ENCODE data around the gene CA5B.
"Not testable (repeated sequence)": the region's sequence is repeated elsewhere in the genome, so short reads cannot be mapped to it uniquely, and the experiment has no call there.

CA5B gene, protein sequence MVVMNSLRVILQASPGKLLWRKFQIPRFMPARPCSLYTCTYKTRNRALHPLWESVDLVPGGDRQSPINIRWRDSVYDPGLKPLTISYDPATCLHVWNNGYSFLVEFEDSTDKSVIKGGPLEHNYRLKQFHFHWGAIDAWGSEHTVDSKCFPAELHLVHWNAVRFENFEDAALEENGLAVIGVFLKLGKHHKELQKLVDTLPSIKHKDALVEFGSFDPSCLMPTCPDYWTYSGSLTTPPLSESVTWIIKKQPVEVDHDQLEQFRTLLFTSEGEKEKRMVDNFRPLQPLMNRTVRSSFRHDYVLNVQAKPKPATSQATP

DNA sequence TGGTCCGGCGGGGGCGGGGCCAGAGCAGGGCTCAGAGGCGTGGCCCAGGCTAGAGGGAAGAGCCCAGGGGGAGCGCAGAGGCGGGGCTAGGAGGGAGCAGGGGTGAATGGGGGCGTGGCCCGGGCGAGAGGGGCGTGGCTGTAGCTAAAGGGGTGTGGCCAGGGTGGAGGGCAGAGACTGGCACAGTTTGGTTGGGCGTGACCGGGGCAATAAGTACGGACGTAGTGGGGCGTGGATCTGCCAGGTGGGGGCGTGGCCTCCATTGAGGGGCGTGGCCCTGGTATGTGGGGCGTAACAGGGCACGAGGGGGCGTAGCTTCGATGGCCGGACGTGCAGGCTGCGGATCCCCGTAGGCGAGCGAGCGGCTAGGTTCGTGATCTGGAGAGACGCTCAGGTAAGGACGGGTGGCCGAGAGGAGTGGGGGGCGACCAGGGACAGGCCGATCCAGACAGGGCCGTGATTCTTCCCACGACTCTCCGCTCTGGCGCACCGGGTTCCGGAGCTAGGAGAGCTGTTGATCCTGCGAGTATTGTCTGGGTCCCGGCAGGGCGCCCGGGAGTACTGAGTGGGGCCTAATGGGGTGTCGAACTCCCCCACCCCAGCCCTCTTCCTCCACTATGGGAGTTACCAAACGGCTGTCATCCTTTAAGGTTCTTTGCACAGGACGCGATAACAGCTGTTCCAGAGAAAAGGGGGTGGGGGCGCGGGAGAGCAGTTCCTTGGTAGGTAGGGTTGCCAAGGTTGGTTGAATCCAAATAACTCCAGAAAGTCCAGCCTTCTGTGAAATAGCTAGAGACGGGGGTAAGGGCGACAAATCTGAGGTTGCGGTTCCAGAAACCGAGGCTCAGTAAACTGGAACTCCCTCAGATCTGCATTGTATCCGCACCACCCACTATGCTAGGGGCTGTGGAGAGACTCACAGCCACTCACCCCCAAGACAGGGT, at the start of gene CA5B:
TSS of gene CA5B (plus strand) at position 312 of the 944 bp plus-strand sequence. CDS start 11,754 bp downstream, outside the sequence.
- peak; percentile 67 for DNase-seq

- DNase-seq = no peak
Measured at GRCh38 chrX:15694941-15695451, 43.1 kb upstream of the CA5B start.

GRCh38 chrX:15696516-15696915, 41.6 kb upstream of the CA5B start:
- no peak for DNase-seq

DNA sequence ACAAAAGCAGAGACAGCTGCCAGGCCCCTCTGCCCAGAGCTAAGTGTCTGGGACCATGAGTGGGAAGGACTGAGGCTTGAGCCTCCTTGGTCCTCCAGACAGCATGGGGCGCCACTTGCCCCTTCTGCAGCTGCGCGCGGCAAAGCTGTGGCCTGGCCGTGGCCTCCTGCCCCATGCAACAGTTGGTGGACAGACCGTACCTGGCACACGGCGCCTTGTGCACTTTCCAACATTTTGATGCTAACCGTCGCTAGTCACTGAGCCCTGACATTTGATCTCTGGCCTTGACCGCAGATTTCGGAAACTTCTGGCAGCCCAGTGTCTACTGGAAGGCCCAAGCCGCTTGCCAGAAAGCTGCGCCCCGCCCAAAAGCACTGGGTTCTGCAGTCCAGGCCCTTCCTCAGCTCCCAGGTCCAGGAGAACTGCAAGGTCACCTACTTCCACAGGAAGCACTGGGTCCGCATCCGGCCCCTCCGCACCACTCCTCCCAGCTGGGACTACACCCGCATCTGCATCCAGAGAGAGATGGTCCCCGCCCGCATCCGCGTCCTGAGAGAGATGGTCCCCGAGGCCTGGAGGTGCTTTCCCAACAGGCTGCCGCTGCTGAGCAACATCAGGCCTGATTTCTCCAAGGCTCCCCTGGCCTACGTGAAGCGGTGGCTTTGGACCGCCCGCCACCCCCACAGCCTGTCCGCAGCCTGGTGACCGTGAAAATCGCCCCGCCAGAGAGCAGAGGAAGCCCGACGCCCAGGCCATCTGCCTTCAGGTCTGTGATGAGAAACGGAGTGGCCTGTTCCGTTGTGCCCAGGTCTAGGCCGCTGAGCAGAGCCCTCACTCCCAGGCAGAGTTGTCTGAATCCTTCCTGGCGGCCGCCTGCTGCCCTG, 35.3 kb upstream of the CA5B start:
- no peak for DNase-seq

GRCh38 chrX:15703809-15704208, 34.3 kb upstream of the CA5B start:
- not testable (repeated sequence) for DNase-seq

GRCh38 chrX:15704273-15704672, 33.8 kb upstream of the CA5B start:
- DNase-seq = not testable (repeated sequence)

- no peak for DNase-seq
Measured at GRCh38 chrX:15714529-15714928, 23.5 kb upstream of the CA5B start.

DNA sequence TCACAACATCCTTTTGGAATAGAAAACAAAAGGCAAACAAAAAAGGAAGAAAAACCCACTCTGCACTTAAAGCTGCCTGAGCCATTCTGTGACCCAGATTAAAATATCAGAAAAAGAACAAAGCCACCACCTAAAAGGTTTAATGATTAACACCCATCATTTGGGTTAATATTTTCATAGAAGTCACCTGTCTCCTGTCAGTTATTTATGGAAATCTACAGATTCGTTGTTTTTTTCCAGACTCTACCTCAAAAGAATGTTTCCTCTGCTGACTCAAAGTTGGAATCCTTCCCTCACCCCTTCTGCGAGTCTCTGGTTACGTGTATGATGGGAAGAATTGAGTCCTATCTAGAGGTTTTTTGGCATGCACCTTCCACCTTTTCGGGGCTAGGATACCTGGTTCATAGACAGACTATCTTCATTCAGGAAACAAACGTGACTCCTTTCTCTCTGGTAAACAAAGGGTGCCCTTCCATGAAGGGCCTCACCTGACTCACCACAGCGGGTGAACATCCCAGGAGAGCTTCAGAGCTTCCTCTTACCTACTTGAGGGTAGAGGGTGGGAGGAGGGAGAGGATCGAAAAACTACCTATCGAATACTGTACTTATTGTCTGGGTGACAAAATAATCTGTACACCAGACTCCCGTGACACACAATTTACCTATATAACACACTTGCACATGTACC, 19.6 kb upstream of the CA5B start:
- DNase-seq = no peak

GRCh38 chrX:15719324-15719968, 18.6 kb upstream of the CA5B start:
- DNase-seq = no peak

DNA sequence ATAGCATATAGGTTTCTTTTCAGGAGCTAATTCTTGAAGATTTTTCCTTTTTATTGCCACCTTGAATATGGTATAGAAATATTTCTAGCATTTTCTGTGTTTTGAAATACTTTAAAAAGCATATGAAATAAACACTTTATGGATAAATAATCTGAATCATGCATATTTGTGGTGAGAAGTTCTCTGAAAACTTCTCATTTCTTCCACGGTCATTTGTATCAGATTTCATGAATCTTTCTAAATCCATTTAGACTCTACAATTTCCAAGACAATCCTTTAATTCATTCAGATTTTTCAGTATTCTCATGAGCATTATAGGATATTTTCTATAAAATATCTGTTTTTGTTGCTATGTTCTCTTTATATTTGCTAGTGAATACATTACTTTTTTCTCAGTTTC, 16.2 kb upstream of the CA5B start:
- no peak for DNase-seq

- DNase-seq = no peak
Measured at GRCh38 chrX:15723887-15724517, 14.1 kb upstream of the CA5B start.

GRCh38 chrX:15724911-15725310, 13.2 kb upstream of the CA5B start:
- no peak for DNase-seq

- DNase-seq = not testable (repeated sequence)
Measured at GRCh38 chrX:15731368-15731767, 6.7 kb upstream of the CA5B start.

- no peak for DNase-seq
Measured at GRCh38 chrX:15737190-15737958, 696 bp upstream of the CA5B start.

DNA sequence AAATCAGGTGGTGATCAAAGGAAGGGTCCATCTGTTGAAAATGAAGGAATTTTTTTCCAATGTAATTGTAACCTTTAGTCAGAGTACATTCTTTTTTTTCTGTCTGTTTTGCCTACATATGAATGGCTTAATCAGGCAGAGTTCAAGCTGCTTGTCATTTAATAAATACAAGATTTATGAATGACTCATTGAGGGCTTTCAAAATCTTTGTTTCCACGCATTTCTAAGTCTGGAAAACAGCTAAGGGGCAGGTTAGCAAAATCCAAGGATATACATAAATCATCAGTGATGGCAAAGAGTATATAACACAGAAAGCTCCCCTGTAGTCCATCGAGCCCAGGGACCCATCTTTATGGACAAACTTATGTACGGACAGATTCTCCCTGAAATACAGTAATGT, 1.8 kb downstream of the CA5B start:
- no peak for DNase-seq

DNA sequence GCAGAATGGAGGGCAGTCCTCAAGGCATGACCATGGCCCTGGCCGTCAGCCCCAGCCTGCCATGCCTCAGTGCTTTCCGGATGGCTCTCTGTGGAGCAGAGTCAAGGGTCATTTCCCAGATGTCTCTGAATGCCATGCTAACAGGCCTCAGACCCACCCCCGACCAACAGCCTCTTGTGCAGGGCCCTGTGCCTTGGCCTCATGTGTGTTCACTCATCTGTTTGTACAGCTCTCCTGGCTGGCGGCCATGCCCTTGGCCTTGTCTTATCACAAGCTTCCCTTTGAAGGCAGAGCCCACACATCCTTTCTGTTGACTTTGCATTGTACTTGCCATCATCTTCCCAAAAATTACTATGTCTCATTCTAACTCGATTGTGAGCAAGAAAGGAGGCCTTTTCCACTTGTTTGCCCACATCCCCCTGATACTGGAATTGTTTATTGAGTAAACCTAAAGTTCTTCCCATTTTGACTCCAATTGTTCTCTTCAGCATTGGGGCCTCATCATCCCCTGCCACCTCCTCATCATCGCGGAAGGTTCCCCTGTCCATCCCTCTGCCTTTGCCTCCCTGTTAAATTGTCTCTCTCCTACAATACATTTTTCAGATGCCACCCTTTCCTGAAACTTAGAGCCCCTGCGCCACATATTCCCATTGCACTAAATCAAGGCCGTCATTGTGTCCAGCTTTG, 6.3 kb downstream of the CA5B start:
- no peak for DNase-seq

DNA sequence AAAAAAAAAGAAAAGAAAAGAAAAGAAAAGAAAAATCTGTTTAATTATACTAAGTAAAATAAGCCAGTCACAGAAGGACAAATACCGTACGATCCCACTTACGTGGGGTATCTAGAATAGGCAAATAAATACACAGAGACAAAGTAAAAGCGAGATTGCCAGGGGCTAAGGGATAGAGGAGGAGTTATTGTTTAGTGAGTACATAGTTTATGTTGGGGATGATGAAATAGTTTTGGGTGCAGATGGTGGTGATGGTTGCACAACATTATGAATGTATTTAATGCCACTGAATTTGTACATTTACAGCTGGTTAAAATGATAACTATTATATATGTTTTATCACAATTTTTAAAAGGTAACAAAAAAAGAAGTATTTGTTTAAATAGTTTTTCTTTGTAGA, 7.1 kb downstream of the CA5B start:
- no peak for DNase-seq

DNA sequence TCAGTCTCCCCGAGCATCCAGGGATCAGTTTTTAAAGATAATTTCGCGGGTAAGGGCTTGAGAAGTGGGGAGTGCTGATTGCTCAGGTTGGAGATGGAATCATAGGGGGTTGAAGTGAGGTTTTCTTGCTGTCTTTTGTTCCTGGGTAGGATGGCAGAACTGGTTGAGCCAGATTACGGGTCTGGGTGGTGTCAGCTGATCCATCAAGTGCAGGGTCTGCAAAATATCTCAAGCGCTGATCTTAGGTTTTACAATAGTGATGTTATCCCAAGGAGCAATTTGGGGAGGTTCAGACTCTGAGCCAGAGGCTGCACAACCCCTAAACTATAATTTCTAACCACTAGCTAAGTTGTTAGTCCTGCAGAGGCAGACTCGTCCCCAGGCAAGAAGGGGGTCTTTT, 8.6 kb downstream of the CA5B start:
- not testable (repeated sequence) for DNase-seq

DNA sequence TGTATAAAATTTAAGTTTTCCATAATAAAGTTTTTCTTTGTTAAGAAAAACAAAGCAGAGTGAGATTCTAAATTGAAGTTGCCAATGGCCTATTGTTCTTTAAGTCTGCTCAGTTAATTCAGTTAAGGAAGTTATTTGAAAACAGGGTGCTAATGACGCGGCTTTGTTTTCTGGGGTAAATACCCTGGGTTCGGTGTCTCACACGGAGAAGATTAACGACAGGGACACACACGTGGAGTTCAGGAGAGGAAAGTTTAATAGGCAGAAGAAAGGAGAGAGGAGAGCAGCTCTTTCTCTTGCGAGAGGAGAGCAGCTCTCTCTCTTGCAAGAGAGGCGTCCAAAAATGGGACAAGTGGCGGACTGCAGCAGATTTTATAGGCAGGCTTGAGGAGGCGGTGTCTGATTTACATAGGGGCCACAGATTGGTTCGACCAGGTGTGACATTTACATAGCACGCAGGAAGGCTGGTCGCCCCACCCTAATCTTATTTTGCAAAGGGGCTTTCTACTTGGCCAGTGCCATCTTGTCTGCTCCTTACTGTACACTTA, 9.6 kb downstream of the CA5B start:
- DNase-seq = no peak
